NCI-H1694 treated with DMSO at 0.1 percent for 48 hours (cell line): ENCODE results near the gene DNAAF2.
"Not testable (repeated sequence)": the region's sequence is repeated elsewhere in the genome, so short reads cannot be mapped to it uniquely, and the experiment has no call there.

ENCODE experiments used
- DNase-seq: peaks from one replicate; lab custom pipeline; 2025; lab: John Stamatoyannopoulos, UW

The DNAAF2 gene

GRCh38 chr14:49634547-49635334 is at the start of gene DNAAF2:
TSS of gene DNAAF2 (minus strand) at chr14:49635244. CDS start at chr14:49635149, 95 bp downstream.
- DNase-seq: peak; percentile 23

GRCh38 chr14:49679271-49679670 is 44.2 kb upstream of the DNAAF2 start:
- DNase-seq: no peak

DNA sequence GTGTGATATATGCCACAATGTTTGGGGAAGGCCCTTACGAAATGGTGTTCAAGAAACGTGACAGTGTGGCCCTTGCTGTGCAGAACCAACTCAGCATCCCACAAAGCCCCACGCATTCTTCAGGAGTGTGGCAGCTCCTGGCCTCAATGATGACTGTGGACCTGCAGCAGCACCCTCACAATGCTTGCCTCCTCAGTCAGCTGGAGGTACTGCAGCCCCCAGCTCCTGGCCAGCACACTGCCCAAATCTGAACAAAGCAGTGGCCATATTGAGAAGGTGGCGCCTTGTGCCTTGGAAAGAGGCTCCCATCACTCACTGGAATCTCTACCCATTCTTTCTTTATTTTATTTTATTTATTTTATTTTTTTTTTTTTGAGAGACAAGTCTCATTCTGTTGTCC is 42.6 kb upstream of the DNAAF2 start:
- no peak for DNase-seq

- no peak for DNase-seq
Observed at GRCh38 chr14:49673586-49673985, 38.5 kb upstream of the DNAAF2 start.

DNA sequence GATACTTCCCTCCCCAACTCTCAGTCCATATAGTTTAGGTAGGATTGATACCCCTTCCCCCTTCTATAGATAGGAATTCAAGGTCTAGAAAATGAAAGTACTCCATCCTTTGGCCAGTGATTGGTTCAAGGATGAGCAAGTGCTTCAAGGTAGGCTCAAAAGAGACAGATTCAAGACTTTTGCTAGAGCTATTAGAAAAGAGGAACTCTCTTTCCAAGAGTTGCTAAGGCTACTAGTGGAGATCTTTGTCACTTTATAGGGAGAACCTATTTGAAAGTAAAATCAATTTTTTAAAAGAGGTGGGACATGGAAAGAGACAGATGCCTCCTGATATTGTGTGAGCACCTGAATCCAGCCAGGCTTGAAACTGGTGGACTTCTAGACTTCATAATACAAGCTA is 35.4 kb upstream of the DNAAF2 start:
- DNase-seq: no peak

DNA sequence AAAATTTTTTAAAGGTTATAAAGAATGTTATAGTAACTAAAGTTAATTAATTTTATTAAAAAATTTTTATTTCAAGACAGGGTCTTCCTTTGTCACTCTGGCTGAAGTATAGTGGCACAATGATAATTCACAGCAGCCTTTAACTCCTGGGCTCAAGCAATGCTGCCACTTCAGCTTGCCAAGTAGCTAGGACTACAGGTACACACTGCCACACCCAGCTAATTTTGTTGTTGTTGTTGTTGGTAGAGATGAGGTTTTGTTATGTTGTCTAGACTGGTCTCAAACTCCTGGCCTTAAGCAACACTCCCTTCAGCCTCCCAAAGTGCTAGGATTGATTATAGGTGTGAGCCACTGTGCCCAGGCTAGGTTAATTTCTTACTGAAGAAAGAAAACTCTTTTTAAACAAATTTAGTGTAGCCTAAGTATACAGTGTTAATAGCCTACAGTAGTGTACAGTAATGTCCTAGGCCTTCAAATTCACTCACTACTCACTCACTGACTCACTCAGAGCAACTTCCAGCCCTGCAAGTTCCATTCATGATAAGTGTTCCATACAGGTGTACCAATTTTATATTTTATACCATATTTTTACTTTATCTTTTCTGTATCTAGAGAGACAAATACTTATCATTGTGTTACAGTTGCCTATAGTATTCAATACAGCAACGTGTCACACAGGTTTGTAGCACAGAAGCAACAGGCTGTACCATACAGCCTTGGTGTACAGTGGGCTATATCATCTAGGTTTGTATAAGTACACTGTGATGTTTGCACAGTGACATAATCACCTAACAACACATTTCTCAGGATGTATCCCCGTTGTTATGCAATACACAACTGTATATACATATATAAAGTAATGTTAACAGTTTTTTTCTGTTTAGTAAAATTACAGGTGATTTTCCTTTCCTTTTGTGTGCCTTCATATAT is 24.7 kb upstream of the DNAAF2 start:
- no peak for DNase-seq

DNA sequence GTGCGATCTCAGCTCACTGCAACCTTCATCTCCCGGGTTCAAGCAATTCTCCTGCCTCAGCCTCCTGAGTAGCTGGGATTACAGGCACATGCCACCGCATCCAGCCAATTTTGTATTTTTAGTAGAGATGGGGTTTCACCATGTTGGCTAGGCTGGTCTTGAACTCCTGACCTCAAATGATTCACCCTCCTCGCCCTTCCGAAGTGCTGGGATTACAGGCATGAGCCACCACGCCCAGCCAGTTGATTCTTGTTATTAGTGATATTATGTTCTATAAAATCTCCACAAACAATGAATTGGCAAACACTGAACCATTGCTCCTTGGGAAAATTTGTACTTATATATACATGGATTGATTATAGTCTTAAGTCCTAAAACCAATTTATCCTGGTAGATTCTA is 22.5 kb upstream of the DNAAF2 start:
- not testable (repeated sequence) for DNase-seq

- DNase-seq: no peak
Observed at GRCh38 chr14:49654511-49654910, 19.5 kb upstream of the DNAAF2 start.

DNA sequence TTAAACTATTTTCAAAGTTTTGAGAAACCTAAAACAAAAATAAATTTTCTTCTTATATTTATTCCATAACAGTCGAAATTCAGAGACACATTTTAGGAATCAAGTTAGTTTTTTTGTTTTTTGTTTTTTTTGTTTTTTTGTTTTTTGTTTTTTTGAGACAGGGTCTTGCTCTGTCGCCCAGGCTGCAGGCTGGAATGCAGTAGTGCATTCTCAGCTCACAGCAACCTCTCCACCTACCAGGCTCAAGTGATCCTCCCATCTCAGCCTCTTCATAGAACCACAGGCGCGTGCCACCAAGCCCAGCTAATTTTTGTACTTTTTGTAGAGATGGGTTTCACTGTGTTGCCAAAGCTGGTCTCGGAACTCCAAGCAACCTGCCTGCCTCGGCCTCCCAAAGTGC is 18.5 kb upstream of the DNAAF2 start:
- DNase-seq: no peak

DNA sequence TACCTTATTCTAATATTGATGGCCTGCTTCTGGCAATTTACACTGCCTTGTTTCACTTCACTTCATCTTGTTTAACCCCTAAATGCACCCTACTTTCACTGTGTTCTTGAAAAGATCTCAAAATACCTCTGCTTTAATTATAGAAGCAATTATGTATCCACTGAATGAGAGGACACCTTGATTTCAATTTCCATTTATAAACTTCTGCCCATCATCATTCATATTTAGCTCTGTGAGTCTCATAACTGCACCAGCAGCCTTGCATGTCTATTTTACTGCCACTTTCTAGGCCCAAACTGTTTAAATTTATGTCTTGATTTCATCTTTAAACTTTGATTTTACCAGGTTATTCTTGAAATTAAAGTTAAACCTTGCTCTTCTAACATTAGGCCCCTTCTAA is 7.1 kb upstream of the DNAAF2 start:
- DNase-seq: no peak

GRCh38 chr14:49641697-49642129 is 6.7 kb upstream of the DNAAF2 start:
- no peak for DNase-seq

DNA sequence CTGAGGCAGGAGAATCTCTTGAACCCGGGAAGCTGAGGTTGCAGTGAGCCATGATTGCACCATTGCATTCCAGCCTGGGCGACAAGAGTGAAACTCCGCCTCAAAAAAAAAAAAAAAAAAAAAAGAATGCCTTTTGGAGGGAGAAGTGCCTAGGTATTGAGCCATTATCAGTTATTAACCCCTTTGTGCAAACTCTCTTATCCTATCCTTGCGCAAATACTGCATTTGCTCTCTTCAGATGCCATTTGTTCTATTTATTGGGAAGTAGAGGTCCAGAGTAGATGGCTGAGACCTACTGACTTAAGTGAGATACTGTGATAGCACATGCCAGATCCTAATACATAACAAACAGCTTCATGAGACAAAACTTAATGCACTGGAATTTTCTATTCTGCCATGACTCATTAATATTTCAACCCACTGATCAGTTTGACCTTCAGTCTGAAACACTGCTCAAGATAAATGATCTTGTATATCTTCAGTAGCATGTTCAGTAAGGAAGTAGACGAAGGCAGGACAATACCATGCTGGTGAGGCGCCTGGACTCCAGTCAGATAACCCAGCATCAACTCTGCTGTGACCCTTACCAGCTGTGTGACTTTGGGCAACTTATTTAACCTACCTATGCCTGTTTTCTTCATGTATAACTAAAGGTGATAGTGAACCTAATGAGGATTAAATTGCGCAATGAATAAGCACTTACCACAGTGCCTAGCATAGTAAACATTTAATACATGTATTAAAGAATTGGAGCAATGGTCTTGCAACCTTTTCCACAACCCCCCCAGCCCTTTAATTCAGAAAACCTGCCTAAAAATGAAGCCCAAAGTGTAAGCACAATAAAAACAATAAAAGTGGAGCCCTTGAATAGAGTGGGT is 5.7 kb upstream of the DNAAF2 start:
- no peak for DNase-seq

GRCh38 chr14:49637534-49638078 is 2.6 kb upstream of the DNAAF2 start:
- no peak for DNase-seq

- DNase-seq: no peak
Observed at GRCh38 chr14:49636866-49637265, 1.8 kb upstream of the DNAAF2 start.

GRCh38 chr14:49633640-49634546 is 1.2 kb downstream of the DNAAF2 start:
- peak; percentile 89 for DNase-seq

DNA sequence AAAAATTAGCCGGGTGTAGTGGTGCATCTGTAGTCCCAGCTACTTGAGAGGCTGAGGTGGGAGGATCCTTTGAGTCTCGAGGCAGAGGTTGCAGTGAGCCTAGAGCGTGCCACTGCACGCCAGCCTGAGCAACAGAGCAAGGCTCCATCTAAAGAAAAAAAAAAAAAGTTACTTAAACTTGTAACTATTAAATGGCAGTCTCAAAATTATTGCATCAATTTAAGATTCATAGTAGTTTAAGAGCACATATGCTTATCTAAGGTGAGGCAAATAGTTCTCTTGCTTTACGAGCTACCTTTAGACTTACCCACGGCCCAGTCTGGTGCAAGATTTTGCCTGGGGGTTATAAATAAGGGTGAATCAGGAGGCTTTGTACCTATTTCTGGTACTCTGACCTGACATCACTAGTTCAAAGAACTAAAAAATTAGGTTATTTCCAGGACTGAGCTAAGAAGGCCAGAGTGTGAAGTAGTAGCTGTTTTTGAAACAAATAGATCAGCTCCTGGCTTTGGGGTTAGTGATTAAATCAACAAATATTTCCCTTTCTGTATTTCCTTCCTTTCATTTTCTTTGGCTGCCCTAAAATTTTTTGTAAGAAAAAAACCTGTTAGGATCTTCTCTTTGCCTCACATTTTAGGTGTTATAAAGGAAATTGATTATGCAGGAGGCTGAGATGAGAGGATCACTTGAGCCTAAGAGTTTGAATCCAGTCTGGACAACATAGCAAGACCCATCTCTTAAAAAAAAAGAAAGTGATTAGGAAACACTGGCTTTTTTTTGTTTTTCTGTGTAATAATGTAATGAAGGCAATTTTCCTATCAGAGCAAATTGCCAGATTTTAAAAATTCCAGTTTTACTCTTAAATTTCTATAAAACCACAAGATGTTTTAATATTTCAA is 10.9 kb downstream of the DNAAF2 start:
- DNase-seq: no peak

DNA sequence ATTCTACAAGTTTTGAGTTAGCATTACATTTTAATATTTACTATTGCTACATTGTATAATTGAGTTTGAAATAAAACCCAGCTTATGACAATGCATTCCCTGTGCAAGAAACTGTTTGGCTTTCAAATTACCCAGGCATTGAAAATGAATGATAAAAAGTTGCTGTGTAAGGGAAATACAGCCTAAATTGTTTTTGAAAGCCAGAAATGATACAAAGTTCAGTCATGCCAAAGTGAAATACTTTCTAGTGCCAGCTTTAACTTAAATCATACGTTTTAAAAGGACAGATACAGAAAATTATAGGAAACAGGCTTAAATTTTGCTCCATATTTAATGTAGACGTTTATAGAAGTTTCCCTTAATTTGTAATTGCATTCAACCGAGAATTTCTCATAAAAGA is 11.7 kb downstream of the DNAAF2 start:
- DNase-seq: no peak

- DNase-seq: no peak
Observed at GRCh38 chr14:49622022-49622607, 12.9 kb downstream of the DNAAF2 start.
